Measurements from ENCODE around the gene PACSIN2.

The PACSIN2 gene

GRCh38 chr22:42821386-42821785, 193.6 kb downstream of the PACSIN2 start:
- no peaks in the 10 kb centered on the region for H3K27me3 ChIP-seq (ENCODE audit: control insufficient read depth in 5 of 5, insufficient read depth in 4 of 5, low read length in 5 of 5)
- H3K9ac ChIP-seq (ENCODE audit: low read length in 5 of 5) = no peak overlapping the region
- peaks cover 0 to 11% (median 3%) of the 10 kb centered on the region in 5 donors for H3K4me1 ChIP-seq (ENCODE audit: control insufficient read depth in 5 of 5, insufficient read depth in 5 of 5, low read length in 5 of 5)
- H3K27ac ChIP-seq (ENCODE audit: low read depth, low read length) = no peak overlapping the region
- H3K9me3 ChIP-seq (ENCODE audit: control insufficient read depth in 5 of 5, low read length in 5 of 5) = peaks cover 0 to 2% (median 0%) of the 10 kb centered on the region in 5 donors
- no peak overlapping the region for H3K4me3 ChIP-seq (ENCODE audit: low read depth in 1 of 5, low read length in 5 of 5)
- H3K36me3 ChIP-seq (ENCODE audit: control insufficient read depth in 5 of 5, insufficient read depth in 5 of 5, low read length in 5 of 5) = peaks cover 19 to 57% (median 31%) of the 10 kb centered on the region in 5 donors

- no peak overlapping the region for H3K27ac ChIP-seq (ENCODE audit: low read depth, low read length)
- H3K36me3 ChIP-seq (ENCODE audit: control insufficient read depth in 5 of 5, insufficient read depth in 5 of 5, low read length in 5 of 5) = peaks cover 24 to 57% (median 33%) of the 10 kb centered on the region in 5 donors
These were observed 194.7 kb downstream of the PACSIN2 start for GRCh38 chr22:42820045-42820763.

More at GRCh38 chr22:42820045-42820763, 194.7 kb downstream of the PACSIN2 start:
- H3K27me3 ChIP-seq (ENCODE audit: control insufficient read depth in 5 of 5, insufficient read depth in 4 of 5, low read length in 5 of 5) = no peaks in the 10 kb centered on the region
- no peak overlapping the region for H3K4me3 ChIP-seq (ENCODE audit: low read depth in 1 of 5, low read length in 5 of 5)
- H3K9ac ChIP-seq (ENCODE audit: low read length in 5 of 5) = no peak overlapping the region
- H3K9me3 ChIP-seq (ENCODE audit: control insufficient read depth in 5 of 5, low read length in 5 of 5) = peaks cover 0 to 2% (median 0%) of the 10 kb centered on the region in 5 donors
- peaks cover 0 to 11% (median 3%) of the 10 kb centered on the region in 5 donors for H3K4me1 ChIP-seq (ENCODE audit: control insufficient read depth in 5 of 5, insufficient read depth in 5 of 5, low read length in 5 of 5)

All from subcutaneous abdominal adipose tissue (tissue), 5 donors.